Nephron progenitor cell (in vitro differentiated cells): ENCODE data around the gene DENND1B.

Experiments
- DNase-seq: peaks from one replicate; pipeline ENCODE4 v3.0.0; 2021
- H3K27ac Mint-ChIP-seq: 2 replicates; pipeline ENCODE4 v1.8.0; 2021; ENCODE audit warnings: mild to moderate bottlenecking, moderate library complexity, mixed read lengths
- H3K27me3 Mint-ChIP-seq: 2 replicates; pipeline ENCODE4 v1.8.0; 2021; ENCODE audit warnings: mild to moderate bottlenecking, low read depth, mixed read lengths; ENCODE audit not compliant: poor library complexity
- H3K36me3 Mint-ChIP-seq: 2 replicates; pipeline ENCODE4 v1.8.0; 2021; ENCODE audit warnings: low read depth, mixed read lengths
- H3K4me1 Mint-ChIP-seq: 2 replicates; pipeline ENCODE4 v1.8.0; 2021; ENCODE audit warnings: mixed read lengths
- H3K4me3 Mint-ChIP-seq: 2 replicates; pipeline ENCODE4 v1.8.0; 2021; ENCODE audit warnings: mild to moderate bottlenecking, moderate library complexity, mixed read lengths
- H3K9me3 Mint-ChIP-seq: 2 replicates; pipeline ENCODE4 v1.8.0; 2021; ENCODE audit warnings: mild to moderate bottlenecking, moderate library complexity, mixed read lengths
- CTCF ChIP-seq: fragments of 200-600 bp; sonication (generic); IDR thresholded peaks from 2 replicates; pipeline ENCODE4 v1.5.0; 2021; ENCODE audit warnings: antibody characterized with exemption

The DENND1B gene

GRCh38 chr1:197480446-197480845 lies 294.8 kb downstream of the DENND1B start:
- peaks cover 3% of the 10 kb centered on the region for H3K27me3 Mint-ChIP-seq
- H3K4me1 Mint-ChIP-seq = peaks cover 21% of the 10 kb centered on the region
- no peaks in the 10 kb centered on the region for H3K36me3 Mint-ChIP-seq
- no peak for DNase-seq
- no peaks in the 10 kb centered on the region for H3K9me3 Mint-ChIP-seq
- no peak for TF ChIP-seq CTCF
- no peak overlapping the region for H3K27ac Mint-ChIP-seq
- no peak overlapping the region for H3K4me3 Mint-ChIP-seq

- H3K27ac Mint-ChIP-seq = no peak overlapping the region
- H3K4me3 Mint-ChIP-seq = no peak overlapping the region
- DNase-seq = no peak
- H3K36me3 Mint-ChIP-seq = no peaks in the 10 kb centered on the region
- H3K27me3 Mint-ChIP-seq = no peaks in the 10 kb centered on the region
- no peaks in the 10 kb centered on the region for H3K9me3 Mint-ChIP-seq
- no peak for TF ChIP-seq CTCF
- peaks cover 43% of the 10 kb centered on the region for H3K4me1 Mint-ChIP-seq
Measured at GRCh38 chr1:197472141-197472540, 303.1 kb downstream of the DENND1B start.

GRCh38 chr1:197471248-197471985 lies 303.9 kb downstream of the DENND1B start:
- Mint-ChIP-seq H3K27me3 (no peaks in the 10 kb centered on the region), H3K36me3 (no peaks in the 10 kb centered on the region), H3K4me1 (peaks cover 50% of the 10 kb centered on the region), H3K9me3 (no peaks in the 10 kb centered on the region), H3K27ac (no peak overlapping the region), H3K4me3 (no peak overlapping the region)
- no peak for TF ChIP-seq CTCF
- no peak for DNase-seq

GRCh38 chr1:197470330-197470729 lies 304.9 kb downstream of the DENND1B start:
- no peak for DNase-seq
- H3K27ac Mint-ChIP-seq = no peak overlapping the region
- H3K4me1 Mint-ChIP-seq = peaks cover 57% of the 10 kb centered on the region

GRCh38 chr1:197469620-197470210 lies 305.6 kb downstream of the DENND1B start:
- DNase-seq = no peak
- H3K9me3 Mint-ChIP-seq = no peaks in the 10 kb centered on the region
- no peaks in the 10 kb centered on the region for H3K36me3 Mint-ChIP-seq
- no peak for TF ChIP-seq CTCF
- H3K4me1 Mint-ChIP-seq = peaks cover 62% of the 10 kb centered on the region
- H3K27me3 Mint-ChIP-seq = no peaks in the 10 kb centered on the region
- H3K4me3 Mint-ChIP-seq = no peak overlapping the region
- no peak overlapping the region for H3K27ac Mint-ChIP-seq

More at GRCh38 chr1:197470330-197470729, 304.9 kb downstream of the DENND1B start:
- Mint-ChIP-seq H3K9me3 (no peaks in the 10 kb centered on the region), H3K36me3 (no peaks in the 10 kb centered on the region), H3K4me3 (no peak overlapping the region), H3K27me3 (no peaks in the 10 kb centered on the region)
- no peak for TF ChIP-seq CTCF
